Neural crest cell (in vitro differentiated cells): Measurements from ENCODE around the gene MCMBP. TPM values are rescaled to one million over a fixed set of nuclear protein-coding genes. Genes with fewer than 3 reads are reported as not detected.
A peak's percentile ranks its signal among the peaks of the same experiment; 100 is the strongest.

Source experiments
- DNase-seq: peaks from one replicate; pipeline ENCODE4 v3.0.0; 2021; ENCODE audit warnings: low read depth, mixed read lengths, low spot score
- H3K27ac Mint-ChIP-seq: one replicate; pipeline ENCODE4 v1.8.0; 2021; ENCODE audit warnings: mild to moderate bottlenecking, mixed read lengths; ENCODE audit not compliant: unreplicated experiment
- H3K27me3 Mint-ChIP-seq: 2 replicates; pipeline ENCODE4 v1.8.0; 2021; ENCODE audit warnings: low read depth, mild to moderate bottlenecking, mixed read lengths
- H3K36me3 Mint-ChIP-seq: 2 replicates; pipeline ENCODE4 v1.8.0; 2021; ENCODE audit warnings: low read depth, mild to moderate bottlenecking, mixed read lengths
- H3K4me1 Mint-ChIP-seq: 2 replicates; pipeline ENCODE4 v1.8.0; 2021; ENCODE audit warnings: mixed read lengths
- H3K4me3 Mint-ChIP-seq: one replicate; pipeline ENCODE4 v1.8.0; 2021; ENCODE audit warnings: mild to moderate bottlenecking, mixed read lengths
- H3K9me3 Mint-ChIP-seq: 2 replicates; pipeline ENCODE4 v1.8.0; 2021; ENCODE audit warnings: mixed read lengths
- total RNA-seq: library from RNA; stranded (reverse); gene quantifications from 2 replicates; pipeline ENCODE4 v1.2.1, GENCODE V29; 2021
- TF ChIP-seq, protein P1 (sequence below): fragments of 200-600 bp; sonication (generic); conservative IDR thresholded peaks from 2 replicates; pipeline ENCODE4 v1.5.0; 2021; ENCODE audit warnings: antibody characterized with exemption, mild to moderate bottlenecking

The MCMBP gene
- total RNA-seq, 1 donor from 2014 or later = 93.3 TPM

DNA sequence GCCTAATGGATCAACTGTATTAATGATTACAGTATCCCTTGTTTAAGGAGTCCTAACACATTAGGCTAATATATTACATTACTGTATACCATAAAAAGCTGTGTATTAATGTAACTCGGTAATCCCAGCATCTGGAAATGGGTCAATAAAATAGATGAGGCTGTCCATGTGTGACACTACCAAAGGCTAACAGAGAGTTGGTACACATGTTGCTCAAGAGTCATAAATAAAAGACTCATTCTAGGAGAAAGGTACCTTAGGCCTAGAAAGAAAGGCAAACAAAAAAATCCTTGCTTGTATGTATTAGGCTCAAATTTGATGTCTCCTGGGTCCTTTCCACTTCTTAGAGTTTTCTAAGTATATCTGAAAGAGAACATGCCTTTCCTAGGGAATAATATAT is 14.6 kb downstream of the MCMBP start:
- Mint-ChIP-seq H3K27me3 (no peaks in the 10 kb centered on the region), H3K4me1 (peaks cover 13% of the 10 kb centered on the region), H3K9me3 (no peaks in the 10 kb centered on the region), H3K4me3 (no peak overlapping the region), H3K36me3 (peaks cover 10% of the 10 kb centered on the region), H3K27ac (no peak overlapping the region)
- DNase-seq = no peak
- TF ChIP-seq, protein P1, sequence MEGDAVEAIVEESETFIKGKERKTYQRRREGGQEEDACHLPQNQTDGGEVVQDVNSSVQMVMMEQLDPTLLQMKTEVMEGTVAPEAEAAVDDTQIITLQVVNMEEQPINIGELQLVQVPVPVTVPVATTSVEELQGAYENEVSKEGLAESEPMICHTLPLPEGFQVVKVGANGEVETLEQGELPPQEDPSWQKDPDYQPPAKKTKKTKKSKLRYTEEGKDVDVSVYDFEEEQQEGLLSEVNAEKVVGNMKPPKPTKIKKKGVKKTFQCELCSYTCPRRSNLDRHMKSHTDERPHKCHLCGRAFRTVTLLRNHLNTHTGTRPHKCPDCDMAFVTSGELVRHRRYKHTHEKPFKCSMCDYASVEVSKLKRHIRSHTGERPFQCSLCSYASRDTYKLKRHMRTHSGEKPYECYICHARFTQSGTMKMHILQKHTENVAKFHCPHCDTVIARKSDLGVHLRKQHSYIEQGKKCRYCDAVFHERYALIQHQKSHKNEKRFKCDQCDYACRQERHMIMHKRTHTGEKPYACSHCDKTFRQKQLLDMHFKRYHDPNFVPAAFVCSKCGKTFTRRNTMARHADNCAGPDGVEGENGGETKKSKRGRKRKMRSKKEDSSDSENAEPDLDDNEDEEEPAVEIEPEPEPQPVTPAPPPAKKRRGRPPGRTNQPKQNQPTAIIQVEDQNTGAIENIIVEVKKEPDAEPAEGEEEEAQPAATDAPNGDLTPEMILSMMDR = no peak

- H3K4me1 Mint-ChIP-seq = peaks cover 4% of the 10 kb centered on the region
- no peaks in the 10 kb centered on the region for H3K9me3 Mint-ChIP-seq
- H3K36me3 Mint-ChIP-seq = peaks cover 20% of the 10 kb centered on the region
- DNase-seq = no peak
- TF ChIP-seq, protein P1 = no peak
- no peak overlapping the region for H3K4me3 Mint-ChIP-seq
- H3K27ac Mint-ChIP-seq = no peak overlapping the region
- no peaks in the 10 kb centered on the region for H3K27me3 Mint-ChIP-seq
These were observed 19.1 kb downstream of the MCMBP start for GRCh38 chr10:119853574-119853973.

DNA sequence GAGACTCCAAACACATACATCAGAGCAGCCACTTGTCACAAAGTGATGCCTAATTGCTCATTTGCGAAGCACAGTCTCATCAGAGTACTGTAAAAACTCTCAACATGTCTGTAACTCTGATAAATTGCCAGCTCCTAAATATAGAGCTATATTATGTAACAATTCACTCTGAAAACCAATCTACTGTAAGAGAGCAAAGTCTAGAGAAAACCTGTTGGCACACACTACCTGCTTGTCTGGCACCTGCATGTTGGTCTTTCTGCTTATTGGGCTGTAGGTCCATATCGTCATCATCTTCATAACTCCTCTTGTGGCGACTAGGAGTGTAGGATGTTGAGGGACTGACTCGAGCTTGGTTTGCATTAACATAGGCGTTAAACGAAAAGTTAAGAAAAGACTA is 19.8 kb downstream of the MCMBP start:
- Mint-ChIP-seq H3K4me1 (peaks cover 4% of the 10 kb centered on the region), H3K9me3 (no peaks in the 10 kb centered on the region), H3K27me3 (no peaks in the 10 kb centered on the region), H3K27ac (no peak overlapping the region), H3K4me3 (no peak overlapping the region), H3K36me3 (peaks cover 20% of the 10 kb centered on the region)
- DNase-seq = no peak
- TF ChIP-seq, protein P1 = no peak

GRCh38 chr10:119852277-119852676 is 20.4 kb downstream of the MCMBP start:
- no peak overlapping the region for H3K4me3 Mint-ChIP-seq
- H3K27me3 Mint-ChIP-seq = no peaks in the 10 kb centered on the region
- no peak overlapping the region for H3K27ac Mint-ChIP-seq
- DNase-seq = no peak
- H3K9me3 Mint-ChIP-seq = no peaks in the 10 kb centered on the region
- TF ChIP-seq, protein P1 = no peak
- H3K4me1 Mint-ChIP-seq = no peaks in the 10 kb centered on the region
- peaks cover 20% of the 10 kb centered on the region for H3K36me3 Mint-ChIP-seq

DNA sequence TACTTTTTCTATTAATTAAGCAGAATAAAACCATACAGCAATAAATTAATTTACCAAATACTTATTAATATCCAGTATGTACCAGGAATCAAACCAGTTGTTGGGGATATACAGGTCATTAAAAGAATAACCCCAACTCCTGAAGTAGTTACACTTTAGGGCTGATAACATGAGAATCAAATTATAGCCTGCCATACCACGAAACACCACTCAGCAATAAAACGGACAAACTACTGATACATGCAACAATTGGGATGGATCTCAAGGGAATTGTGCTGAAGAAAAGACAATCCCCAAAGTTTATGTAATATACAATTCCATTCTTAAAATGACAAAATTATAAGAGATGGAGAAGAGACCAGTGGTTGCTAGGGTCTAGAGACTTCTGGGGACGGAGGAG is 22.7 kb downstream of the MCMBP start:
- no peaks in the 10 kb centered on the region for H3K4me1 Mint-ChIP-seq
- no peak for DNase-seq
- H3K27me3 Mint-ChIP-seq = no peaks in the 10 kb centered on the region
- H3K27ac Mint-ChIP-seq = peak overlapping the region; percentile 31
- peaks cover 25% of the 10 kb centered on the region for H3K36me3 Mint-ChIP-seq
- TF ChIP-seq, protein P1 = no peak
- H3K4me3 Mint-ChIP-seq = no peak overlapping the region
- no peaks in the 10 kb centered on the region for H3K9me3 Mint-ChIP-seq
